ENCODE data around the gene TAF4.

- TF ChIP-seq CTCF (IDR thresholded peaks at IDR 0.05): no peak
- TF ChIP-seq ZFX (IDR thresholded peaks at IDR 0.05; ENCODE audit: borderline replicate concordance): no peak
These were observed 97.5 kb downstream of the TAF4 start for GRCh38 chr20:61968036-61968810.

All from 22Rv1 (cell line).